Endodermal cell (in vitro differentiated cells): ENCODE measurements around the gene ARHGAP5. TPM values are rescaled to one million over a fixed set of nuclear protein-coding genes. Genes with fewer than 3 reads are reported as not detected.

ENCODE experiments used
- DNase-seq: peaks from one replicate; pipeline ENCODE4 v3.0.0-alpha.2; 2017
- H3K27ac ChIP-seq: 2 replicates; pipeline ENCODE4 v1.5.1; 2013; ENCODE audit warnings: mild to moderate bottlenecking, low read depth, low read length, moderate library complexity
- H3K27me3 ChIP-seq: 2 replicates; pipeline ENCODE4 v1.6.1; 2013; ENCODE audit warnings: mild to moderate bottlenecking, low read length, moderate library complexity; ENCODE audit not compliant: insufficient read depth, control insufficient read depth, poor library complexity, severe bottlenecking
- H3K36me3 ChIP-seq: 2 replicates; pipeline ENCODE4 v1.7.0; 2013; ENCODE audit warnings: mild to moderate bottlenecking, low read length, moderate library complexity; ENCODE audit not compliant: control insufficient read depth, insufficient read depth
- H3K4me1 ChIP-seq: one replicate; pipeline ENCODE4 v1.7.0; 2013; ENCODE audit warnings: low read length; ENCODE audit not compliant: control insufficient read depth, insufficient read depth
- H3K4me3 ChIP-seq: 2 replicates; pipeline ENCODE4 v1.5.1; 2013; ENCODE audit warnings: mild to moderate bottlenecking, low read length, moderate library complexity
- H3K9ac ChIP-seq: 2 replicates; pipeline ENCODE4 v1.6.1; 2013; ENCODE audit warnings: mild to moderate bottlenecking, low read length, moderate library complexity; ENCODE audit not compliant: poor library complexity, severe bottlenecking; ENCODE audit errors: extremely low read depth
- H3K9me3 ChIP-seq: 2 replicates; pipeline ENCODE4 v1.6.1; 2013; ENCODE audit warnings: mild to moderate bottlenecking, low read length, moderate library complexity; ENCODE audit not compliant: control insufficient read depth
- H3K27ac Mint-ChIP-seq: 2 replicates; pipeline ENCODE4 v1.8.0; 2020; ENCODE audit warnings: mixed read lengths
- H3K27me3 Mint-ChIP-seq: 2 replicates; pipeline ENCODE4 v1.8.0; 2021; ENCODE audit warnings: mild to moderate bottlenecking, mixed read lengths; ENCODE audit not compliant: insufficient read depth
- H3K36me3 Mint-ChIP-seq: 2 replicates; pipeline ENCODE4 v1.8.0; 2020; ENCODE audit warnings: low read depth, mixed read lengths
- H3K4me1 Mint-ChIP-seq: 2 replicates; pipeline ENCODE4 v1.8.0; 2020; ENCODE audit warnings: mixed read lengths
- H3K4me3 Mint-ChIP-seq: 2 replicates; pipeline ENCODE4 v1.8.0; 2020; ENCODE audit warnings: mild to moderate bottlenecking, moderate library complexity, mixed read lengths
- H3K9me3 Mint-ChIP-seq: 2 replicates; pipeline ENCODE4 v1.8.0; 2020; ENCODE audit warnings: mild to moderate bottlenecking, mixed read lengths
- CTCF ChIP-seq: fragments of 200-600 bp; sonication (generic); conservative IDR thresholded peaks from 2 replicates; pipeline ENCODE4 v1.5.0; 2021; ENCODE audit warnings: antibody characterized with exemption, mild to moderate bottlenecking
- WGBS, 2 experiments: methylation state at CpG; one replicate each; pipeline versions ENCODE4 v1.1.5 to v1.1.7; 2013; ENCODE audit warnings: missing lambda C conversion rate in 2 of 2, mixed read lengths in 1 of 2; ENCODE audit not compliant: insufficient coverage in 1 of 2, insufficient read length in 1 of 2; 5-methylcytosine and 5-hydroxymethylcytosine counted together
- long read RNA-seq, 4 experiments: library from polyadenylated mRNA in 2 of 4; library from RNA in 1 of 4; library from capped mRNA in 1 of 4; stranded (forward) in 3 of 4; unstranded in 1 of 4; transcript quantifications; one replicate each; pipeline ENCODE4 v2.0.0, GENCODE V29; 2020 to 2021; ENCODE audit warnings: inconsistent platforms in 1 of 4
- polyA plus RNA-seq, 2 experiments: library from polyadenylated mRNA; stranded (reverse); fragments of 50-300 nt; gene quantifications; one replicate each; pipeline ENCODE4 v1.2.3, GENCODE V29; 2013
- total RNA-seq, 2 donors: library from RNA; stranded (reverse); fragmentation: NEBNext Ultra II Directional in 1 of 2; extraction: Animal tissue kit (Norgen Biotek cat#: 25700) in 1 of 2; gene quantifications; 2 replicates in 1 of 2; 3 replicates in 1 of 2; pipeline ENCODE4 v1.2.1, GENCODE V29; 2021

ARHGAP5 gene, protein sequence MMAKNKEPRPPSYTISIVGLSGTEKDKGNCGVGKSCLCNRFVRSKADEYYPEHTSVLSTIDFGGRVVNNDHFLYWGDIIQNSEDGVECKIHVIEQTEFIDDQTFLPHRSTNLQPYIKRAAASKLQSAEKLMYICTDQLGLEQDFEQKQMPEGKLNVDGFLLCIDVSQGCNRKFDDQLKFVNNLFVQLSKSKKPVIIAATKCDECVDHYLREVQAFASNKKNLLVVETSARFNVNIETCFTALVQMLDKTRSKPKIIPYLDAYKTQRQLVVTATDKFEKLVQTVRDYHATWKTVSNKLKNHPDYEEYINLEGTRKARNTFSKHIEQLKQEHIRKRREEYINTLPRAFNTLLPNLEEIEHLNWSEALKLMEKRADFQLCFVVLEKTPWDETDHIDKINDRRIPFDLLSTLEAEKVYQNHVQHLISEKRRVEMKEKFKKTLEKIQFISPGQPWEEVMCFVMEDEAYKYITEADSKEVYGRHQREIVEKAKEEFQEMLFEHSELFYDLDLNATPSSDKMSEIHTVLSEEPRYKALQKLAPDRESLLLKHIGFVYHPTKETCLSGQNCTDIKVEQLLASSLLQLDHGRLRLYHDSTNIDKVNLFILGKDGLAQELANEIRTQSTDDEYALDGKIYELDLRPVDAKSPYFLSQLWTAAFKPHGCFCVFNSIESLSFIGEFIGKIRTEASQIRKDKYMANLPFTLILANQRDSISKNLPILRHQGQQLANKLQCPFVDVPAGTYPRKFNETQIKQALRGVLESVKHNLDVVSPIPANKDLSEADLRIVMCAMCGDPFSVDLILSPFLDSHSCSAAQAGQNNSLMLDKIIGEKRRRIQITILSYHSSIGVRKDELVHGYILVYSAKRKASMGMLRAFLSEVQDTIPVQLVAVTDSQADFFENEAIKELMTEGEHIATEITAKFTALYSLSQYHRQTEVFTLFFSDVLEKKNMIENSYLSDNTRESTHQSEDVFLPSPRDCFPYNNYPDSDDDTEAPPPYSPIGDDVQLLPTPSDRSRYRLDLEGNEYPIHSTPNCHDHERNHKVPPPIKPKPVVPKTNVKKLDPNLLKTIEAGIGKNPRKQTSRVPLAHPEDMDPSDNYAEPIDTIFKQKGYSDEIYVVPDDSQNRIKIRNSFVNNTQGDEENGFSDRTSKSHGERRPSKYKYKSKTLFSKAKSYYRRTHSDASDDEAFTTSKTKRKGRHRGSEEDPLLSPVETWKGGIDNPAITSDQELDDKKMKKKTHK (N-terminal part only)
- total RNA-seq = 100 to 1,000 TPM; 122 to 133 TPM
- polyA plus RNA-seq (2013, experiment 1 of 2) = 57.3 TPM
- polyA plus RNA-seq (2013, experiment 2 of 2) = 62.8 TPM
- long read RNA-seq, experiment 1, transcript ARHGAP5-201 (1 exons, 3,207 nt) = major isoform, 12 of 20 reads
- long read RNA-seq, experiment 1, partial matches to known transcripts = 5 of 20 reads
- long read RNA-seq, experiment 1, other reads (novel, unspliced or antisense) = 3 of 20 reads
- long read RNA-seq, experiment 2, full-length matches to known transcripts = 27 of 51 reads
- long read RNA-seq, experiment 2, partial matches to known transcripts = 16 of 51 reads
- long read RNA-seq, experiment 2, other reads (novel, unspliced or antisense) = 8 of 51 reads
- long read RNA-seq, experiment 3, full-length matches to known transcripts = 3 of 103 reads
- long read RNA-seq, experiment 3, partial matches to known transcripts = 83 of 103 reads
- long read RNA-seq, experiment 3, other reads (novel, unspliced or antisense) = 17 of 103 reads
- long read RNA-seq, experiment 4, partial matches to known transcripts = 1 of 1 reads
- long read RNA-seq, experiment 4, other reads (novel, unspliced or antisense) = 0 of 1 reads

DNA sequence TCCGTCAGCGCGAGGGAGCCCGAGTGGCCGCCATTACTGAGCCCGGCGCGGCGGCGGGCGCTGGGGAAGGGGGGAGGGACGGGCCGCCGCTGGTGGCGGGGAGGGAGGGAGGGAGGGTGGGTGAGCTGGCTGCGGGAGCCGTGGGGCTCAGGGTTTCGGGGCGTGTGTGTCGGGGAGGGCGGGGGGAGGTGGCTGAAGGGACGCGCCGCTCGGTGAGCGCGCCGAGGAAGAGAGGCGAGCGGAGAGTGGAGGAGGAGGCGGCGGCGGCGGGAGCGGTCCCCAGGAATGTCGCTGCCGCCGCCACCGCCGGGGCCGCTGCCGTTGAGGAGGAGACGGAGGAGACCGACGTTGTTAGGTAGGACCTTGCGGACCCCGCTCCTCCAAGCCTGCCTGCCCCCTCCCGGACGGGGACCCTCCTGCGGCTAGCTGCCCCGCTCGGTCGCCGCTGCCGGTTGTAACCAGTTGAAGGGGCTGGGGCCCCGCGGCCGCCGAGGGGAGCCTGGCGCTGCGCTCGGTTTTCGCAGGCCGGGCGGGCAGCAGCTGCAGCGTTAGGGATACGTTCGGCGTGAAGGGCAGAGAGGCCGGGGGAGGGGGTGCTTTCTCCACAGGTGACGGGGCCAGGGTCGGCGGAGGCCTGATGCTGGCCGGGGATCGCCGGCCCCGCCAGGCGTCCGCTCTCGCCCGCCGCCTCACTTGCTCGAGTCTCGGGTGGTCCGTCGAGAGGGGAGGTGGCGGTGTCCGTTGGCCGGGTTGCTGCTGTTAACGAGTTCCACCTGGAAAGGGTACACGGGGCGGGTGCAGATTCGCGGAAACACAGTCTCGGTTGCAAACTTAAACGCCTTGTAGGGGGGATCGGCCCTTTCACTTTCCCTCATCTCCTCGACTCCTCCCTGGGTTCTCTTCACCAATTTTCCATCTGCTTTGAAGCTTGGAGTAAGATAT, at the start of gene ARHGAP5:
ARHGAP5 (plus strand) TSS at position 224 of the 942 bp plus-strand sequence. CDS start 13,366 bp downstream, outside the sequence.
- H3K4me3 ChIP-seq = peak within 1 kb of the TSS; percentile 99
- Mint-ChIP-seq H3K9me3 (no peaks in the 10 kb centered on the region), H3K27ac (peak within 1 kb of the TSS; percentile 96), H3K4me1 (peaks cover 24% of the 10 kb centered on the region), H3K4me3 (peak within 1 kb of the TSS; percentile 99), H3K27me3 (peaks cover 4% of the 10 kb centered on the region), H3K36me3 (no peaks in the 10 kb centered on the region)
- no peaks in the 10 kb centered on the region for H3K27me3 ChIP-seq
- H3K9ac ChIP-seq = peak within 1 kb of the TSS; percentile 95
- H3K36me3 ChIP-seq = no peaks in the 10 kb centered on the region
- WGBS, 2 experiments = 0 to 1% methylated on average over 15 to 96 of the region's 98 CpGs
- H3K4me1 ChIP-seq = no peaks in the 10 kb centered on the region
- no peaks in the 10 kb centered on the region for H3K9me3 ChIP-seq
- peak; percentile 86 for DNase-seq
- peak within 1 kb of the TSS; percentile 93 for H3K27ac ChIP-seq
- TF ChIP-seq CTCF = peak; percentile 55

DNA sequence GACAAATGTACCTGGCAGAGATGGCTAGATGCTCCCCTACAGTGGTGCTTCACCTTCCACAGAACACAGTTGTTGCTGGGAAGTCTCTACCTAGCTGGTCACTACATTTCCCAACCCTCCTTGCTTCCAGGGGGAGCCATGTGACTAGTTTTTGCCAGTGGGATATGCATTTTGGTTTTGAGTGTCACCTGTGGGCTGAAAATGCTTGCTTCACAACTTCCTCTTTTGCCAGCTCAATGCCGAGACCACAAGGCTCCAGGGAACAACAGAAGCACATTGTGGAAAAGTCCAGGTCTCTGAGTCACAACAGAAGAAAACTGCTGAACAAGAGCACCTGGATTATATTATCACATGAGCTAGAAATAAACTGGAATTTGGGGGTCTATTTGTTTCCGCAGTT, 48.5 kb upstream of the ARHGAP5 start:
- Histone ChIP-seq H3K9ac (no peak overlapping the region), H3K4me1 (no peaks in the 10 kb centered on the region), H3K27ac (no peak overlapping the region), H3K27me3 (no peaks in the 10 kb centered on the region), H3K4me3 (no peak overlapping the region), H3K36me3 (no peaks in the 10 kb centered on the region), H3K9me3 (no peaks in the 10 kb centered on the region)
- no peak for DNase-seq
- WGBS, 2 experiments = 91 to 100% methylated on average over 2 of the region's 2 CpGs
- no peak for TF ChIP-seq CTCF
- H3K27me3 Mint-ChIP-seq = no peaks in the 10 kb centered on the region
- no peak overlapping the region for H3K4me3 Mint-ChIP-seq
- no peak overlapping the region for H3K27ac Mint-ChIP-seq
- no peaks in the 10 kb centered on the region for H3K36me3 Mint-ChIP-seq
- H3K9me3 Mint-ChIP-seq = no peaks in the 10 kb centered on the region
- H3K4me1 Mint-ChIP-seq = no peaks in the 10 kb centered on the region
